Tibial nerve (tissue), 4 donors: Measurements from ENCODE around the gene CA10.

Source experiments
- CTCF ChIP-seq, 5 experiments: fragments of 200-600 bp in 3 of 5; fragments of 450-650 bp in 2 of 5; sonication (generic) in 3 of 5; IDR thresholded peaks; one replicate each; pipeline ENCODE4 v1.5.1; 2016 to 2019; ENCODE audit warnings: antibody characterized with exemption in 5 of 5, mild to moderate bottlenecking in 3 of 5, moderate library complexity in 2 of 5
- EP300 ChIP-seq, 2 donors: sonication (generic); formaldehyde crosslinking; IDR thresholded peaks; one replicate each; pipeline ENCODE4 v1.6.1; 2017; ENCODE audit warnings: antibody characterized with exemption in 2 of 2, mild to moderate bottlenecking in 1 of 2
- POLR2A ChIP-seq, 2 donors: fragments of 450-650 bp; IDR thresholded peaks; one replicate each; pipeline ENCODE4 v1.6.1; 2017; ENCODE audit warnings: antibody characterized with exemption in 2 of 2, mild to moderate bottlenecking in 2 of 2, moderate library complexity in 2 of 2

- TF ChIP-seq CTCF (IDR thresholded peaks at IDR 0.05) (no peak), POLR2A (IDR thresholded peaks at IDR 0.05) (no peak), EP300 (IDR thresholded peaks at IDR 0.05) (no peak)
These were observed 489.6 kb downstream of the CA10 start for GRCh38 chr17:51668963-51669246.
